Gastrocnemius medialis (tissue), 4 donors: Measurements from ENCODE around the gene CTRB2. TPM values are rescaled to one million over a fixed set of nuclear protein-coding genes. Genes with fewer than 3 reads are reported as not detected.

ENCODE experiments used
- ATAC-seq, 2 donors: fragments of 150-250 bp; one replicate each; pipeline ENCODE4 v1.9.1; 2016
- DNase-seq, 2 donors: peaks; one replicate each; pipeline ENCODE4 v3.0.0-alpha.2; 2019
- H3K27ac ChIP-seq, 4 donors: fragments of 200-600 bp; sonication (generic); 1 replicate in 1 of 4; 2 replicates in 3 of 4; pipeline ENCODE4 v1.5.1; 2016 to 2018; ENCODE audit warnings: mild to moderate bottlenecking in 2 of 4, moderate library complexity in 1 of 4
- H3K27me3 ChIP-seq, 3 donors: fragments of 200-600 bp; sonication (generic) in 2 of 3; 1 replicate in 1 of 3; 2 replicates in 2 of 3; pipeline versions ENCODE4 v1.5.1 to v1.6.0; 2016 to 2019; ENCODE audit warnings: mild to moderate bottlenecking in 1 of 3, moderate library complexity in 1 of 3
- H3K36me3 ChIP-seq, 2 donors: fragments of 200-600 bp; sonication (generic) in 1 of 2; one replicate each; pipeline ENCODE4 v1.5.1; 2017 to 2018
- H3K4me1 ChIP-seq, 2 donors: fragments of 200-600 bp; sonication (generic) in 1 of 2; one replicate each; pipeline ENCODE4 v1.5.1; 2016 to 2017; ENCODE audit warnings: mild to moderate bottlenecking in 2 of 2
- H3K4me3 ChIP-seq, 4 donors: fragments of 200-600 bp; sonication (generic) in 3 of 4; 1 replicate in 1 of 4; 2 replicates in 3 of 4; pipeline ENCODE4 v1.5.1; 2016 to 2019; ENCODE audit warnings: mild to moderate bottlenecking in 2 of 4
- H3K9me3 ChIP-seq, 3 donors: fragments of 200-600 bp; sonication (generic) in 2 of 3; 1 replicate in 1 of 3; 2 replicates in 2 of 3; pipeline ENCODE4 v1.5.1; 2016 to 2019
- POLR2A ChIP-seq, 2 donors: fragments of 450-650 bp; IDR thresholded peaks; one replicate each; pipeline ENCODE4 v1.6.1; 2017; ENCODE audit warnings: antibody characterized with exemption in 2 of 2, mild to moderate bottlenecking in 2 of 2, moderate library complexity in 2 of 2
- in situ Hi-C, 4 donors: fragments of 200-750 bp; cut with MboI; loops; one replicate each; pipeline versions ENCODE4 v1.15.0 to v1.8.0; 2017; ENCODE audit warnings: low sequenced_read_pairs in 4 of 4
- intact Hi-C: fragments of 100-400 bp; cut with DNase I; formaldehyde crosslinking; loops from one replicate; pipeline ENCODE4 v1.15.1; 2023; ENCODE audit warnings: low total_unique reads
- total RNA-seq, 4 donors: library from RNA; depleted of rRNA; stranded (reverse); fragments of >200 nt; gene quantifications; one replicate each; pipeline versions ENCODE4 v1.1.0 to v1.2.3, GENCODE V29; 2016
- TF ChIP-seq, protein P1 (sequence below), 5 experiments: fragments of 450-650 bp in 3 of 5; fragments of 200-600 bp in 2 of 5; sonication (generic) in 2 of 5; IDR thresholded peaks in 4 of 5; conservative IDR thresholded peaks in 1 of 5; 1 replicate in 4 of 5; 2 replicates in 1 of 5; pipeline ENCODE4 v1.5.1; 2016 to 2019; ENCODE audit warnings: antibody characterized with exemption in 5 of 5, mild to moderate bottlenecking in 3 of 5, moderate library complexity in 3 of 5

Gene CTRB2
- total RNA-seq, 4 donors from 2014 or later, result 3.0 TPM; not detected in 3

DNA sequence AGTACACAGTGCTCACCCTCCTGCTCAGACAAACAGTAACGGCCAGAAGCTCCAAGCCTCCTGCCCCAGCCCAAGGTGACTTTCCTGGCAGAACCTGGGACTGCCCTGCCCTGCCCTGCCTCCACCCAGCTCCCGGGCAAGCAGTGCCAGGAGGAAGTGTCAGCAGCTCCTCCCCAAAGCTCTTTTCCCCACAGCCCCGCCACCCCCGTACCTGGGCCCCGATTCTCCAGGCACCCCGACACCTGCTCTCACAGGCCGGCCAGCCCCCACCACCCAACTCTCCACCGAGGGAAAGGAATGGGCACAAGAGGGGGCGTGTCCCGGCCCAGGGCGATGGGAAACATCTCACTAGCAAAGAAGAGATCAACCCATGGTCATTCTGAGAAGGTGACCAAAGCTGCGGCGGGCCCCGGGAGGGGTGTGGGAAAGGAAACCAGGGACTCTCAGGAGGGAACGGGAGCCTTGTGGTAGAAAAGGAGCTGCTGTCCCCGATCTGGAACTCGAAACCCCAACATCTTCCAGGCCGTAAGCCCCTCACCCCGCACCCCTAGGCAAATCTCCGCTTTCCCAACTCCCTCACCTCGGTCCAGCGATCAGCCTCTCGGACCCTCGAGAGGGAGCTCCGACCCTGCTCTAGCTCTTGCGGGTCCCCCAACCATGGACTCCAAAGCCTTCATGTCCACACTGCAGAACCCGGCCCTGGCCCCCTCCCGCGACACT, 43.3 kb upstream of the CTRB2 start:
- in situ Hi-C loops, result no loop called here
- TF ChIP-seq POLR2A (IDR thresholded peaks at IDR 0.05), result peak; percentile 32 to 45
- TF ChIP-seq, protein P1, sequence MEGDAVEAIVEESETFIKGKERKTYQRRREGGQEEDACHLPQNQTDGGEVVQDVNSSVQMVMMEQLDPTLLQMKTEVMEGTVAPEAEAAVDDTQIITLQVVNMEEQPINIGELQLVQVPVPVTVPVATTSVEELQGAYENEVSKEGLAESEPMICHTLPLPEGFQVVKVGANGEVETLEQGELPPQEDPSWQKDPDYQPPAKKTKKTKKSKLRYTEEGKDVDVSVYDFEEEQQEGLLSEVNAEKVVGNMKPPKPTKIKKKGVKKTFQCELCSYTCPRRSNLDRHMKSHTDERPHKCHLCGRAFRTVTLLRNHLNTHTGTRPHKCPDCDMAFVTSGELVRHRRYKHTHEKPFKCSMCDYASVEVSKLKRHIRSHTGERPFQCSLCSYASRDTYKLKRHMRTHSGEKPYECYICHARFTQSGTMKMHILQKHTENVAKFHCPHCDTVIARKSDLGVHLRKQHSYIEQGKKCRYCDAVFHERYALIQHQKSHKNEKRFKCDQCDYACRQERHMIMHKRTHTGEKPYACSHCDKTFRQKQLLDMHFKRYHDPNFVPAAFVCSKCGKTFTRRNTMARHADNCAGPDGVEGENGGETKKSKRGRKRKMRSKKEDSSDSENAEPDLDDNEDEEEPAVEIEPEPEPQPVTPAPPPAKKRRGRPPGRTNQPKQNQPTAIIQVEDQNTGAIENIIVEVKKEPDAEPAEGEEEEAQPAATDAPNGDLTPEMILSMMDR (IDR thresholded peaks at IDR 0.05 in 4 of 5, conservative IDR thresholded peaks at IDR 0.05 in 1 of 5), result no peak
- DNase-seq, result peak; percentile 83 to 86
- peak; percentile 29 to 31 for ATAC-seq
- intact Hi-C loops, result no loop called here
- Histone ChIP-seq H3K36me3 (no peaks in the 10 kb centered on the region), H3K9me3 (no peaks in the 10 kb centered on the region), H3K4me3 (peak overlapping the region; percentile 75 to 91 (median 88)), H3K27me3 (no peaks in the 10 kb centered on the region), H3K27ac (peak overlapping the region; percentile 97 to 99 (median 98)), H3K4me1 (peaks cover 82 to 90% of the 10 kb centered on the region in 2 donors)

DNA sequence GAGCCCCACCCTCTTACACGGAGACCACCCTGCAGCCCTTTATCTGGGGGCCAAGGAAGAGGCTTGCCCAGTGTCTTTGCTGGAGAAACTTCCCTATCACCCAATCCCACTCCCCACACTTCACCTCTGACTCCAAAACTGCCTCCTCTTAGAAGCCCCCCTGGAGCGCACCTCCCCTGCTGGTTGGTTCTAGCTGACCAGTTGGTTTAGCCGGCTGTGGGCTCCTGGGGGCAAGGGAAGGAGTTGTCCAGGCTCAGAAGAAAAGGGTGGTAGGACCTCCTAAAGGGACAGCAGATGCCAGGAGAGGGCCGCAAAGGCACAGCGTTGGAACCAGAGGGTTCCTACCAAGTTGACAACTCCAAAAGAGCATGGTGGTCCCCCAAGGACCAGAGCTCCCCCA, 42.5 kb upstream of the CTRB2 start:
- Histone ChIP-seq H3K4me1 (peaks cover 82 to 90% of the 10 kb centered on the region in 2 donors), H3K9me3 (no peaks in the 10 kb centered on the region), H3K27me3 (no peaks in the 10 kb centered on the region), H3K36me3 (no peaks in the 10 kb centered on the region), H3K4me3 (peak overlapping the region; percentile 75 to 91 (median 88)), H3K27ac (peak overlapping the region; percentile 97 to 99 (median 98))
- DNase-seq, result no peak
- intact Hi-C loops (no loop called here), in situ Hi-C loops (no loop called here)
- no peak for TF ChIP-seq POLR2A (IDR thresholded peaks at IDR 0.05)
- TF ChIP-seq, protein P1 (IDR thresholded peaks at IDR 0.05 in 4 of 5, conservative IDR thresholded peaks at IDR 0.05 in 1 of 5), result no peak
- ATAC-seq, result no peak

DNA sequence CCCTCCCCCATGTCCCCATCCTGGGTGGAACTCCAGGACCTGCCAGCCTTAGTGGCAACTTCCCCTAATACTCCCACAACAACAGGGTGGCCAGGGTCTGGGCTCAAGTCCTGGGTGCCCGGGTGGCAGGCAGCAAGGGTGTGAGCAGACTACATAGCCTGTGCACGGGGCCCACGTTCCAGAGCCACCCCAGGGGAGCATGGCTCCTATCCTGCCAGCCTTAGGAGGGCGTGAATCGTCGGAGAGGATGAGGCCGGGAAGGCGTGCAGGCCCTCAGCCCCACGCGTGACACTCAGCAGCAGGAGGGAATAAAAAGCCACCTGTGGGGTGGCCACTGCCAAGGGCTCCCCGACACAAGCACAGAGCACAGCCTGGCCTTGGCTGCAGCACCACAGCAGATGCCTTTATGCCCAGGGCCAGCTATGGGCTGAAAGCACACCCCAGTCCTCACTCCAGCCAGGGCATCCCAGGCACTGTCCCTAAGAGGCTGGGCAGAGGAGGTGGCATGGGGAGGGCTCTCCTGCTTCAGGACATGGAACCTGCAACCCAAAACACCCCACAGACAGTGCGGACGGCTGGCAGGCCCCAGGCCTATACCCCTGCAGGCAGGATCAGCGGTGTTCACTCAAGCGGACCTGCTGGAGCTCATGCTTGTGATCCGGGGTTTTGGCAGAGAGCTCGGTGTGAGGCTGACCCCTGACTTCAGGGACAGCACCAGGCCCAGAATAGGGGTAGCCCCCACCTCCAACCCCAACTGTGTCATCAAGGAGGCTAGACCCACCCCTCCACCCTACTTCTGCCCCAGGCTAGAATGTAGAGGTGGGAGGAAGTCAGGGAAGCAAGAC, 41.8 kb upstream of the CTRB2 start:
- H3K4me3 ChIP-seq, result peak overlapping the region in 2 of 4 donors; percentile 89 to 91
- ATAC-seq, result no peak
- H3K36me3 ChIP-seq, result no peaks in the 10 kb centered on the region
- H3K9me3 ChIP-seq, result no peaks in the 10 kb centered on the region
- TF ChIP-seq, protein P1 (IDR thresholded peaks at IDR 0.05 in 4 of 5, conservative IDR thresholded peaks at IDR 0.05 in 1 of 5), result no peak
- TF ChIP-seq POLR2A (IDR thresholded peaks at IDR 0.05), result no peak
- in situ Hi-C loops, result no loop called here
- peaks cover 82 to 90% of the 10 kb centered on the region in 2 donors for H3K4me1 ChIP-seq
- peak overlapping the region; percentile 97 to 99 (median 98) for H3K27ac ChIP-seq
- DNase-seq, result no peak
- intact Hi-C loops, result no loop called here
- H3K27me3 ChIP-seq, result no peaks in the 10 kb centered on the region

DNA sequence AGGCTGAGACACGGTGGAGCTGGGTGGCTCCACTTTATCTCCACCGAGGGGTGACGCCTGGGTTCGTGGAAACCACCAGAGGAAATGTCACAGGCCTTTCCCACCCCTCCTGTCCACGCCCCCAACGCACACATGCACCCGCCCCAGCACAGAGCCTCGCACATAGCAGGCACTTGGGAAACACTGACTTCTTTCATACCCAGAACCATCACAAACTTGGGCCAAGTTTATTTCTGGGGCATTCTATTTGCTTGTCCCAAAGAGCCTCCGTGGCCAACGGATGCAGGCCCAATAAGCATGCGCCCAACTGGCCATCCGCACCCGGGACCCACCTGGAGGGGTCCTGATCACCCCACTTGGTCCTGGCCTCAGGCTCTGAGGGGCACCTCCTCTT, 41.2 kb upstream of the CTRB2 start:
- H3K36me3 ChIP-seq, result no peaks in the 10 kb centered on the region
- ATAC-seq (no peak), DNase-seq (no peak)
- peak overlapping the region; percentile 97 to 99 (median 98) for H3K27ac ChIP-seq
- in situ Hi-C loops (no loop called here), intact Hi-C loops (no loop called here)
- no peaks in the 10 kb centered on the region for H3K27me3 ChIP-seq
- H3K4me3 ChIP-seq, result peak overlapping the region in 2 of 4 donors; percentile 2 to 15
- no peaks in the 10 kb centered on the region for H3K9me3 ChIP-seq
- TF ChIP-seq, protein P1 (IDR thresholded peaks at IDR 0.05 in 4 of 5, conservative IDR thresholded peaks at IDR 0.05 in 1 of 5), result no peak
- no peak for TF ChIP-seq POLR2A (IDR thresholded peaks at IDR 0.05)
- peaks cover 82 to 90% of the 10 kb centered on the region in 2 donors for H3K4me1 ChIP-seq
